Ovary (tissue), 3 donors: Measurements from ENCODE around the gene C4BPB.

Experiments
- CTCF ChIP-seq, 3 donors: fragments of 450-650 bp in 2 of 3; fragments of 200-600 bp in 1 of 3; IDR thresholded peaks; one replicate each; pipeline versions ENCODE4 v1.5.1 to v1.8.0; 2016 to 2022; ENCODE audit warnings: antibody characterized with exemption in 3 of 3, mild to moderate bottlenecking in 1 of 3
- EP300 ChIP-seq: sonication (generic); formaldehyde crosslinking; IDR thresholded peaks from one replicate; pipeline ENCODE4 v1.6.1; 2017; ENCODE audit warnings: antibody characterized with exemption
- POLR2A ChIP-seq: fragments of 450-650 bp; IDR thresholded peaks from one replicate; pipeline ENCODE4 v1.6.1; 2017; ENCODE audit warnings: antibody characterized with exemption, mild to moderate bottlenecking, moderate library complexity
- donor health status: DM: no; HTN: no; CAD: no.

GRCh38 chr1:207084232-207084631 is 4.4 kb upstream of the C4BPB start:
- TF ChIP-seq EP300, result no peak
- TF ChIP-seq CTCF (IDR thresholded peaks at IDR 0.05), result no peak
- TF ChIP-seq POLR2A, result no peak
